ENCODE data around the gene DNAH14. TPM values are rescaled to one million over a fixed set of nuclear protein-coding genes. Genes with fewer than 3 reads are reported as not detected.

DNAH14 gene
- total and polyA plus RNA-seq, 2 donors (not counting 1 experiment from before 2014, with no cell fraction given): not detected

DNA sequence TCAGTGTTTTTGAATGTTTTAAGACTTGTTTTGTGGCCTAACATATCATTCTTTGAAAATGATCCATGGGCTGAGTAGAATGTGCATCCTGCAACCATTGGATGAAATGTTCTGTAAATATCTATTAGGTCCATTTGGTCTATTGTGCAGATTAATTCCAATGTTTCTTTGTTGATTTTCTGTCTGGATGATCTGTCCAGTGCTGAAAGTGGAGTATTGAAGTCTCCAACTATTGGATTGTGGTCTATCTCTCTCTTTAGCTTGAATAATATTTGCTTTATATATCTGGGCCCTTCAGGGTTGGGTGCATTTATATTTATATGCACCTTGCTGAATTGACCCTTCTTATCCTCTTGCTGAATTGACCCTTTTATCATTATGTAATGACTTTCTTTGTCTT, 181.5 kb downstream of the DNAH14 start:
- Mint-ChIP-seq H3K9me3 (ENCODE audit: insufficient read depth) (no peaks in the 10 kb centered on the region), H3K4me1 (no peaks in the 10 kb centered on the region), H3K4me3 (no peak overlapping the region), H3K27ac (no peak overlapping the region), H3K27me3 (no peaks in the 10 kb centered on the region)
- Histone ChIP-seq H3K9ac (ENCODE audit: low read length) (no peak overlapping the region), H3K27ac (ENCODE audit: low read length in 2 of 2) (no peak overlapping the region), H3K36me3 (replicated peaks in 1 of 2; ENCODE audit: control extremely low read depth in 1 of 2, control insufficient read depth in 1 of 2, extremely low read depth in 1 of 2, insufficient read depth in 2 of 2, low read length in 1 of 2) (no peaks in the 10 kb centered on the region), H3K27me3 (replicated peaks in 1 of 4; ENCODE audit: control extremely low read depth in 1 of 4, control insufficient read depth in 3 of 4, insufficient read depth in 4 of 4, low read length in 3 of 4) (no peaks in the 10 kb centered on the region), H3K4me1 (ENCODE audit: control insufficient read depth in 2 of 2, insufficient read depth in 2 of 2, low read length in 2 of 2) (no peaks in the 10 kb centered on the region), H3K4me2 (replicated peaks; ENCODE audit: low read depth, low read length, poor library complexity, severe bottlenecking) (no peak overlapping the region), H4K20me1 (ENCODE audit: control insufficient read depth, insufficient read depth, low read length, poor library complexity, severe bottlenecking) (no peaks in the 10 kb centered on the region), H3K79me2 (ENCODE audit: control insufficient read depth, insufficient read depth, low read length) (no peaks in the 10 kb centered on the region), H3K4me3 (ENCODE audit: control extremely low read depth in 1 of 5, extremely low read depth in 1 of 5, insufficient read depth in 1 of 5, low read depth in 2 of 5, low read length in 4 of 5) (no peak overlapping the region), H2AFZ (ENCODE audit: insufficient read depth, low read depth, low read length, poor library complexity, severe bottlenecking) (no peak overlapping the region), H3K9me3 (ENCODE audit: control extremely low read depth in 1 of 3, control insufficient read depth in 2 of 3, insufficient read depth in 1 of 3, low read length in 2 of 3) (no peaks in the 10 kb centered on the region)
- intact Hi-C loops (cut with micrococcal nuclease): no loop called here
- no peak for DNase-seq
- TF ChIP-seq, protein P1, sequence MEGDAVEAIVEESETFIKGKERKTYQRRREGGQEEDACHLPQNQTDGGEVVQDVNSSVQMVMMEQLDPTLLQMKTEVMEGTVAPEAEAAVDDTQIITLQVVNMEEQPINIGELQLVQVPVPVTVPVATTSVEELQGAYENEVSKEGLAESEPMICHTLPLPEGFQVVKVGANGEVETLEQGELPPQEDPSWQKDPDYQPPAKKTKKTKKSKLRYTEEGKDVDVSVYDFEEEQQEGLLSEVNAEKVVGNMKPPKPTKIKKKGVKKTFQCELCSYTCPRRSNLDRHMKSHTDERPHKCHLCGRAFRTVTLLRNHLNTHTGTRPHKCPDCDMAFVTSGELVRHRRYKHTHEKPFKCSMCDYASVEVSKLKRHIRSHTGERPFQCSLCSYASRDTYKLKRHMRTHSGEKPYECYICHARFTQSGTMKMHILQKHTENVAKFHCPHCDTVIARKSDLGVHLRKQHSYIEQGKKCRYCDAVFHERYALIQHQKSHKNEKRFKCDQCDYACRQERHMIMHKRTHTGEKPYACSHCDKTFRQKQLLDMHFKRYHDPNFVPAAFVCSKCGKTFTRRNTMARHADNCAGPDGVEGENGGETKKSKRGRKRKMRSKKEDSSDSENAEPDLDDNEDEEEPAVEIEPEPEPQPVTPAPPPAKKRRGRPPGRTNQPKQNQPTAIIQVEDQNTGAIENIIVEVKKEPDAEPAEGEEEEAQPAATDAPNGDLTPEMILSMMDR (IDR thresholded peaks at IDR 0.05): no peak
- TF ChIP-seq EZH2 (IDR thresholded peaks at IDR 0.05; ENCODE audit: borderline replicate concordance, insufficient read depth, low read depth, low read length, poor library complexity, severe bottlenecking): no peak
- ChIA-PET POLR2A (no interaction called here), CTCF (no interaction called here)
- no peak for ATAC-seq (ENCODE audit: low read depth)

DNA sequence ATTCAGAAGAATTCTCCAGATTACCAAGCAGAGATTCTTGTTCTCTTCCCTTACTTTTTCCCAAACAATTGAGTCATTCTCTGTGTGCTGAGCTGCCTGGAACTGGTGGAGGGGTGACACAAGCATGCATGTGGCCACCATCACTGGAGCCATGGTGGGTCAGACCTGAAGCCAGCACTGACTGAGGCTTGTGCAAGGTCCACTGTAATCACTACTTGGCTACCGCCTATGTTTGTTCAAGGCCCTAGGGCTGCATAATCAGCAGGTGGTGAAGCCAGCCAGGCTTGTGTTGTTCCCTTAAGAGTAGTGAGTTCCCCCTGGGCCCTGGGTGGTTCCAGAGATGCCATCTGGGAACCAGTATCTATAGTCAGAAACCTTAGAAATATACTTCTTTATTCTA, 183.8 kb downstream of the DNAH14 start:
- H3K9me3 Mint-ChIP-seq (ENCODE audit: insufficient read depth): no peaks in the 10 kb centered on the region
- H3K9ac ChIP-seq (ENCODE audit: low read length): no peak overlapping the region
- H3K4me1 ChIP-seq (ENCODE audit: control insufficient read depth in 2 of 2, insufficient read depth in 2 of 2, low read length in 2 of 2): no peaks in the 10 kb centered on the region
- no peaks in the 10 kb centered on the region for H3K27me3 Mint-ChIP-seq
- no peaks in the 10 kb centered on the region for H3K79me2 ChIP-seq (ENCODE audit: control insufficient read depth, insufficient read depth, low read length)
- no peak overlapping the region for H3K4me3 Mint-ChIP-seq
- TF ChIP-seq, protein P1 (IDR thresholded peaks at IDR 0.05): no peak
- TF ChIP-seq EZH2 (IDR thresholded peaks at IDR 0.05; ENCODE audit: borderline replicate concordance, insufficient read depth, low read depth, low read length, poor library complexity, severe bottlenecking): no peak
- intact Hi-C loops (cut with micrococcal nuclease): no loop called here
- no peaks in the 10 kb centered on the region for H3K36me3 ChIP-seq (replicated peaks in 1 of 2; ENCODE audit: control extremely low read depth in 1 of 2, control insufficient read depth in 1 of 2, extremely low read depth in 1 of 2, insufficient read depth in 2 of 2, low read length in 1 of 2)
- H3K27ac ChIP-seq (ENCODE audit: low read length in 2 of 2): no peak overlapping the region
- CTCF ChIA-PET: no interaction called here
- H3K4me2 ChIP-seq (replicated peaks; ENCODE audit: low read depth, low read length, poor library complexity, severe bottlenecking): no peak overlapping the region
- H3K9me3 ChIP-seq (ENCODE audit: control extremely low read depth in 1 of 3, control insufficient read depth in 2 of 3, insufficient read depth in 1 of 3, low read length in 2 of 3): no peaks in the 10 kb centered on the region
- POLR2A ChIA-PET: no interaction called here
- ATAC-seq (ENCODE audit: low read depth) (no peak), DNase-seq (no peak)
- H3K27me3 ChIP-seq (replicated peaks in 1 of 4; ENCODE audit: control extremely low read depth in 1 of 4, control insufficient read depth in 3 of 4, insufficient read depth in 4 of 4, low read length in 3 of 4): no peaks in the 10 kb centered on the region
- no peaks in the 10 kb centered on the region for H3K4me1 Mint-ChIP-seq
- H4K20me1 ChIP-seq (ENCODE audit: control insufficient read depth, insufficient read depth, low read length, poor library complexity, severe bottlenecking): no peaks in the 10 kb centered on the region
- H3K4me3 ChIP-seq (ENCODE audit: control extremely low read depth in 1 of 5, extremely low read depth in 1 of 5, insufficient read depth in 1 of 5, low read depth in 2 of 5, low read length in 4 of 5): no peak overlapping the region
- H2AFZ ChIP-seq (ENCODE audit: insufficient read depth, low read depth, low read length, poor library complexity, severe bottlenecking): no peak overlapping the region
- no peak overlapping the region for H3K27ac Mint-ChIP-seq
- 93% methylated on average over 1 of the region's 1 CpG for WGBS (ENCODE audit: insufficient coverage)

Data from B cell (primary cell).